Neural progenitor cell (in vitro differentiated cells): Measurements from ENCODE around the gene SPRY1. TPM values are rescaled to one million over a fixed set of nuclear protein-coding genes. Genes with fewer than 3 reads are reported as not detected.

ENCODE experiments used
- DNase-seq: peaks from one replicate; pipeline ENCODE4 v3.0.0-alpha.2; 2016; ENCODE audit warnings: low spot score
- H2AFZ ChIP-seq: fragments of 200-600 bp; sonication (generic); replicated peaks from 2 replicates; pipeline ENCODE4 v1.6.1; 2016; ENCODE audit warnings: antibody characterized with exemption
- H3F3A ChIP-seq: fragments of 200-600 bp; sonication (generic); 2 replicates; pipeline ENCODE4 v1.6.1; 2016; ENCODE audit warnings: antibody characterized with exemption, low read depth
- H3K27ac ChIP-seq: fragments of 200-600 bp; sonication (generic); 2 replicates; pipeline ENCODE4 v1.5.1; 2016; ENCODE audit warnings: mild to moderate bottlenecking
- H3K27me3 ChIP-seq: fragments of 200-600 bp; sonication (generic); 2 replicates; pipeline ENCODE4 v1.6.1; 2016; ENCODE audit warnings: mild to moderate bottlenecking, moderate library complexity
- H3K36me3 ChIP-seq: fragments of 200-600 bp; sonication (generic); 2 replicates; pipeline ENCODE4 v1.5.1; 2016
- H3K4me1 ChIP-seq: fragments of 200-600 bp; sonication (generic); 2 replicates; pipeline ENCODE4 v1.6.1; 2016; ENCODE audit warnings: mixed run types
- H3K4me2 ChIP-seq: fragments of 200-600 bp; sonication (generic); 2 replicates; pipeline ENCODE4 v1.6.1; 2016
- H3K4me3 ChIP-seq: fragments of 200-600 bp; sonication (generic); 2 replicates; pipeline ENCODE4 v1.5.1; 2016
- H3K79me2 ChIP-seq: fragments of 200-600 bp; sonication (generic); 2 replicates; pipeline ENCODE4 v1.6.1; 2016; ENCODE audit warnings: low read depth
- H3K9ac ChIP-seq: fragments of 200-600 bp; sonication (generic); 2 replicates; pipeline ENCODE4 v1.6.1; 2016
- H3K9me3 ChIP-seq: fragments of 200-600 bp; sonication (generic); 2 replicates; pipeline ENCODE4 v1.5.1; 2016; ENCODE audit warnings: low read depth
- H4K20me1 ChIP-seq: fragments of 200-600 bp; sonication (generic); 2 replicates; pipeline ENCODE4 v1.6.1; 2016; ENCODE audit warnings: low read depth
- H3K27ac Mint-ChIP-seq: 3 replicates; pipeline ENCODE4 v1.8.0; 2021; ENCODE audit warnings: mixed read lengths
- H3K27me3 Mint-ChIP-seq: 2 replicates; pipeline ENCODE4 v1.8.0; 2022; ENCODE audit warnings: low read depth, mild to moderate bottlenecking, inconsistent platforms, moderate library complexity, mixed read lengths; ENCODE audit not compliant: insufficient read depth
- H3K36me3 Mint-ChIP-seq: 3 replicates; pipeline ENCODE4 v1.8.0; 2021; ENCODE audit warnings: mixed read lengths
- H3K4me1 Mint-ChIP-seq: 3 replicates; pipeline ENCODE4 v1.8.0; 2021; ENCODE audit warnings: mixed read lengths
- H3K4me3 Mint-ChIP-seq: 3 replicates; pipeline ENCODE4 v1.8.0; 2021; ENCODE audit warnings: mild to moderate bottlenecking, moderate library complexity, mixed read lengths
- H3K9me3 Mint-ChIP-seq: 3 replicates; pipeline ENCODE4 v1.8.0; 2020; ENCODE audit warnings: mixed read lengths
- CTCF ChIP-seq: fragments of 200-600 bp; sonication (generic); IDR thresholded peaks from 2 replicates; pipeline ENCODE4 v1.5.1; 2017; ENCODE audit warnings: antibody characterized with exemption, mild to moderate bottlenecking
- EZH2 ChIP-seq: fragments of 200-600 bp; sonication (generic); IDR thresholded peaks from 2 replicates; pipeline ENCODE4 v1.6.1; 2017; ENCODE audit warnings: antibody characterized with exemption, mild to moderate bottlenecking, moderate library complexity
- EZH2phosphoT487 ChIP-seq: fragments of 200-600 bp; sonication (generic); IDR thresholded peaks from 2 replicates; pipeline ENCODE4 v1.6.1; 2017; ENCODE audit warnings: antibody characterized with exemption
- total RNA-seq: library from RNA; depleted of rRNA; stranded (reverse); fragments of >200 nt; gene quantifications from 2 replicates; pipeline ENCODE4 v1.2.3, GENCODE V29; 2015; ENCODE audit warnings: low replicate concordance

Gene SPRY1
- total RNA-seq, 1 donor from 2014 or later: 35.9 TPM

GRCh38 chr4:123380728-123381716 lies 15.6 kb upstream of the SPRY1 start:
- Histone ChIP-seq H3K27me3 (no peaks in the 10 kb centered on the region), H3F3A (no peaks in the 10 kb centered on the region), H3K27ac (no peak overlapping the region), H3K9ac (no peak overlapping the region), H3K4me3 (no peak overlapping the region), H2AFZ (no peak overlapping the region), H3K4me1 (peaks cover 19% of the 10 kb centered on the region), H3K4me2 (no peak overlapping the region), H3K36me3 (no peaks in the 10 kb centered on the region), H3K79me2 (no peaks in the 10 kb centered on the region), H3K9me3 (no peaks in the 10 kb centered on the region), H4K20me1 (no peaks in the 10 kb centered on the region)
- Mint-ChIP-seq H3K4me3 (no peak overlapping the region), H3K36me3 (peaks cover 2% of the 10 kb centered on the region), H3K27me3 (no peaks in the 10 kb centered on the region), H3K4me1 (peaks cover 3% of the 10 kb centered on the region), H3K9me3 (peaks cover 5% of the 10 kb centered on the region), H3K27ac (no peak overlapping the region)
- no peak for TF ChIP-seq EZH2phosphoT487
- no peak for DNase-seq

GRCh38 chr4:123381996-123382395 lies 14.6 kb upstream of the SPRY1 start:
- Mint-ChIP-seq H3K4me3 (no peak overlapping the region), H3K27me3 (no peaks in the 10 kb centered on the region), H3K27ac (no peak overlapping the region), H3K36me3 (peaks cover 2% of the 10 kb centered on the region), H3K9me3 (no peaks in the 10 kb centered on the region), H3K4me1 (peaks cover 5% of the 10 kb centered on the region)
- Histone ChIP-seq H4K20me1 (no peaks in the 10 kb centered on the region), H3K9me3 (no peaks in the 10 kb centered on the region), H3K4me3 (no peak overlapping the region), H3F3A (no peaks in the 10 kb centered on the region), H3K9ac (no peak overlapping the region), H2AFZ (no peak overlapping the region), H3K36me3 (no peaks in the 10 kb centered on the region), H3K4me2 (no peak overlapping the region), H3K27ac (no peak overlapping the region), H3K27me3 (no peaks in the 10 kb centered on the region), H3K4me1 (peaks cover 19% of the 10 kb centered on the region), H3K79me2 (no peaks in the 10 kb centered on the region)
- no peak for DNase-seq
- TF ChIP-seq EZH2: no peak
- TF ChIP-seq CTCF: no peak
- no peak for TF ChIP-seq EZH2phosphoT487

GRCh38 chr4:123383566-123383965 lies 13.0 kb upstream of the SPRY1 start:
- H3K9me3 Mint-ChIP-seq: no peaks in the 10 kb centered on the region

More at GRCh38 chr4:123383566-123383965, 13.0 kb upstream of the SPRY1 start:
- no peak overlapping the region for H3K4me2 ChIP-seq
- H3F3A ChIP-seq: no peaks in the 10 kb centered on the region
- no peaks in the 10 kb centered on the region for H3K36me3 ChIP-seq
- no peak overlapping the region for H3K27ac ChIP-seq
- Mint-ChIP-seq H3K27ac (no peak overlapping the region), H3K4me3 (no peak overlapping the region), H3K27me3 (no peaks in the 10 kb centered on the region), H3K36me3 (peaks cover 2% of the 10 kb centered on the region), H3K4me1 (peaks cover 5% of the 10 kb centered on the region)
- H4K20me1 ChIP-seq: no peaks in the 10 kb centered on the region
- no peak overlapping the region for H2AFZ ChIP-seq
- no peak for TF ChIP-seq CTCF
- TF ChIP-seq EZH2phosphoT487: no peak
- no peak for TF ChIP-seq EZH2
- no peak for DNase-seq
- H3K79me2 ChIP-seq: no peaks in the 10 kb centered on the region
- peaks cover 8% of the 10 kb centered on the region for H3K4me1 ChIP-seq
- no peak overlapping the region for H3K9ac ChIP-seq
- H3K4me3 ChIP-seq: no peak overlapping the region
- no peaks in the 10 kb centered on the region for H3K27me3 ChIP-seq
- H3K9me3 ChIP-seq: no peaks in the 10 kb centered on the region
